RWPE1 (cell line): ENCODE measurements around the gene TSPAN17.
A peak's percentile ranks its signal among the peaks of the same experiment; 100 is the strongest.

Source experiments
- CTCF ChIA-PET: fragments of 350-600 bp; sonication (Branson Sonifier 250); formaldehyde crosslinking; extraction: SDS; loops from one replicate; lab custom pipeline; 2021; lab: Yijun Ruan, JAX
- POLR2A ChIA-PET: fragments of 400-600 bp; formaldehyde crosslinking; extraction: SDS; loops from one replicate; lab custom pipeline; 2020; ENCODE audit warnings: antibody characterized with exemption; ENCODE audit not compliant: low non-redundant PET; lab: Yijun Ruan, JAX
- DNase-seq: peaks from one replicate; pipeline ENCODE4 v3.0.0; 2012; ENCODE audit warnings: low spot score
- H3K27ac ChIP-seq: fragments of 450-650 bp; 2 replicates; pipeline ENCODE4 v1.5.1; 2017
- CTCF ChIP-seq: fragments of 450-650 bp; conservative IDR thresholded peaks from 2 replicates; pipeline ENCODE4 v1.5.1; 2017; ENCODE audit warnings: low read depth, mild to moderate bottlenecking

TSPAN17 gene

GRCh38 chr5:176626876-176627236 lies 20.4 kb upstream of the TSPAN17 start:
- no peak overlapping the region for H3K27ac ChIP-seq
- ChIA-PET CTCF (interaction anchor here (0.7 kb wide), 1 partner anchor 65 kb away, joined by 6 read pairs; no protein-coding TSS in a partner anchor), POLR2A (no interaction called here)
- TF ChIP-seq CTCF, result no peak
- DNase-seq, result no peak

DNA sequence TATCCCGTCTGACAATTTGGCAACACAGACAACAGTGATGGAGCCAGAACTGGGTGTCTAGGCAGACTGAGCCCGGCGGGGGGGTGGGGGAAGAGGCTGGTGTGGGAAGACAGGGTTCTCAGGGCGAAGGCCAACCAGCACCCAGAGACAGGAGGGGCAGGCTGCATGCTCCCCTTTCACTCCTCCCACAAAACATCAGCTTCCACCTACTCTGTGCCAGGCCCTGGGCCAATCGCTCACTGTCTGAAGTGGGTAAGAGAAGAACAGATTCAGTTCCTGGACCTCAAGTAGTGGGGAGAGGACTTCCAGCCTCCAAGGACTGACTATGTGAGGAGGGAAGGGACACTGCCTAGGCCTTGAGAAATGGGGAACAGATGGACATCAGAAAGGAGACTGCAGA lies 19.7 kb upstream of the TSPAN17 start:
- ChIA-PET POLR2A (no interaction called here), CTCF (interaction anchor here (0.7 kb wide), 1 partner anchor 66 kb away, joined by 6 read pairs; no protein-coding TSS in a partner anchor)
- TF ChIP-seq CTCF, result no peak
- no peak for DNase-seq
- H3K27ac ChIP-seq, result no peak overlapping the region

- DNase-seq, result no peak
- H3K27ac ChIP-seq, result no peak overlapping the region
- CTCF ChIA-PET, result interaction anchor here (1.0 to 1.5 kb wide), 3 partner anchors 10 to 898 kb away, joined by 4 to 6 read pairs (median 5); no protein-coding TSS in a partner anchor
- no peak for TF ChIP-seq CTCF
- POLR2A ChIA-PET, result no interaction called here
These were observed 18.7 kb upstream of the TSPAN17 start for GRCh38 chr5:176628406-176629228.

GRCh38 chr5:176629317-176629852 lies 17.9 kb upstream of the TSPAN17 start:
- ChIA-PET POLR2A (no interaction called here), CTCF (interaction anchor here (1.0 to 1.5 kb wide), 3 partner anchors 11 to 899 kb away, joined by 4 to 6 read pairs (median 5); no protein-coding TSS in a partner anchor)
- no peak for DNase-seq
- no peak for TF ChIP-seq CTCF
- no peak overlapping the region for H3K27ac ChIP-seq

DNA sequence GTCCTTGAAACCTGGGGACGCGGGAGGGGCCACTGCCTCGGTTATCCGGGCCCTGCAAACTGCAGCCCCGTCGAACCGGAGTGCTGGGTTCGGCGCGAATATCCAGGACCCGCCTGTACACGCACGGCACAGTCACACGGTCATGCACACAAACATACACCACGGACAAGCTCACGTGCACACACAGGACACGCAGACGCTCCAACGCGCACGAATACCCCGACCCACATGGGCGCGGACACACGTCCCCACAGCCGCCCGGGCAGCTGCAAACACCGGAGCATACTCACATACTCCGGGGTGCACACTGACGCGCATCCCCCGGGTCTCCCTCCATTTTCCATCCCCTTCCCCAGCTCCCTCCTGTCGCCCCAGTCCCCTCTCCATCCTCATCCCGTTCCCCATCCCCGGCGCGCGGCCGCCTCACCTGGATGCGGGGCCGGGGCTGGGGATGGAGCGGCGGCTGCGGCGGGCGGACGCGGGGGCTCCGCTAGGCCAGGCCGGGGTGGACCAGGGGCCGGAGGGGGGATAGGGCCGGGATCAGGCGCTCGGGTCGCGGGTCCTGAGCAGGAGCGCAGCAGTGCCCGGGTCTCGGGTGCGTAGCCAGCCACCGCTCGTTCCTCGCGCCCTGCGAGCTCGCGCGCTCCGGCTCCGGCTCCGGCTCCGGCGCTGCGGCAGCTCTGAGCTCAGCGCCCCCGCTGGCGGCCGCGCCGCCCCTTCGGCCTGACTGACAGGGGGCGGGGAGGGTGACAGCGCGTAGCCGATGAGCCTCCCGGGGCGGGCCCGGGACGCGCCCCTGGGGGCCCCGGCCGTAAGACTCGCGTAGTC lies 17.2 kb upstream of the TSPAN17 start, which contains the start of the genes EIF4E1B and SNCB:
TSS of gene EIF4E1B (plus strand) at position 823 of the 828 bp plus-strand sequence. CDS start 12,113 bp downstream, outside the sequence.
TSS of gene SNCB (minus strand) at position 682 of the 828 bp plus-strand sequence. CDS start 880 bp downstream, outside the sequence.
- TF ChIP-seq CTCF, result no peak
- ChIA-PET CTCF (interaction anchor here (0.6 to 1.5 kb wide), 5 partner anchors 12 to 900 kb away, joined by 3 to 6 read pairs (median 3); no protein-coding TSS in a partner anchor), POLR2A (interaction anchor here (0.5 kb wide), 1 partner anchor 8 kb away, joined by 3 read pairs; no protein-coding TSS in a partner anchor)
- no peak within 1 kb of the TSS for H3K27ac ChIP-seq
- DNase-seq, result peak; percentile 72
